Adrenal gland (tissue), 12 donors: ENCODE measurements around the gene ITIH5. TPM values are rescaled to one million over a fixed set of nuclear protein-coding genes. Genes with fewer than 3 reads are reported as not detected.

ENCODE experiments used
- DNase-seq, 7 donors: peaks; one replicate each; pipeline ENCODE4 v3.0.0-alpha.2; 2019 to 2020
- H3K27ac ChIP-seq, 5 donors: fragments of 200-600 bp; sonication (generic) in 4 of 5; 1 replicate in 3 of 5; 2 replicates in 2 of 5; pipeline versions ENCODE4 v1.5.1 to v1.8.0; 2016 to 2020; ENCODE audit warnings: mild to moderate bottlenecking in 1 of 5
- H3K27me3 ChIP-seq: fragments of 200-600 bp; 2 replicates; pipeline ENCODE4 v1.8.0; 2021
- H3K36me3 ChIP-seq, 2 donors: fragments of 200-600 bp; replicated peaks in 1 of 2; 1 replicate in 1 of 2; 2 replicates in 1 of 2; pipeline versions ENCODE4 v1.5.1 to v1.8.0; 2018 to 2022
- H3K4me1 ChIP-seq, 2 donors: fragments of 200-600 bp; replicated peaks in 1 of 2; 1 replicate in 1 of 2; 2 replicates in 1 of 2; pipeline versions ENCODE4 v1.5.1 to v1.8.0; 2018 to 2021
- H3K4me3 ChIP-seq, 4 donors: fragments of 200-600 bp; sonication (generic) in 3 of 4; one replicate each; pipeline ENCODE4 v1.5.1; 2016 to 2018
- H3K9me3 ChIP-seq, 3 donors: fragments of 200-600 bp; sonication (generic) in 1 of 3; replicated peaks in 1 of 3; 1 replicate in 2 of 3; 2 replicates in 1 of 3; pipeline versions ENCODE4 v1.5.1 to v1.8.0; 2016 to 2021
- CTCF ChIP-seq, 6 experiments: fragments of 450-650 bp in 4 of 6; fragments of 200-600 bp in 2 of 6; sonication (generic) in 1 of 6; IDR thresholded peaks; 1 replicate in 5 of 6; 2 replicates in 1 of 6; pipeline versions ENCODE4 v1.5.1 to v1.8.0; 2016 to 2021; ENCODE audit warnings: antibody characterized with exemption in 6 of 6, mild to moderate bottlenecking in 2 of 6, moderate library complexity in 1 of 6
- POLR2A ChIP-seq, 2 donors: fragments of 450-650 bp; IDR thresholded peaks; one replicate each; pipeline ENCODE4 v1.6.1; 2017; ENCODE audit warnings: antibody characterized with exemption in 2 of 2, mild to moderate bottlenecking in 2 of 2, moderate library complexity in 1 of 2
- WGBS, 4 donors: extraction: QIAGEN DNeasy Blood & Tissue Kit in 2 of 4; methylation state at CpG; one replicate each; pipeline versions ENCODE4 v1.1.5 to v1.1.7; 2013 to 2017; 5-methylcytosine and 5-hydroxymethylcytosine counted together
- intact Hi-C, 2 donors: fragments of 100-400 bp; cut with DNase I; formaldehyde crosslinking; loops; one replicate each; pipeline versions ENCODE4 v1.14.1 to v1.15.0; 2022 to 2023
- polyA plus RNA-seq, 3 donors: library from polyadenylated mRNA; stranded (reverse); fragments of 200-250 nt in 2 of 3; fragments of 350-450 nt in 1 of 3; fragmentation: Illumina TruSeq in 1 of 3; extraction: RNeasy Lipid Tissue Mini Kit (QIAGEN cat#74804) in 1 of 3; gene quantifications; one replicate each; pipeline ENCODE4 v1.2.3, GENCODE V29; 2013 to 2014
- total RNA-seq, 9 donors: library from RNA; depleted of rRNA in 4 of 9; stranded (reverse); fragments of >200 nt in 4 of 9; fragments of 120-200 nt in 1 of 9; fragmentation: NEBNext Ultra II Directional in 1 of 9; extraction: Animal tissue kit (Norgen Biotek cat#: 25700) in 1 of 9; gene quantifications; one replicate each; pipeline versions ENCODE4 v1.1.0 to v1.2.4, GENCODE V29; 2013 to 2023
- donor health status: healthy with polysubstance abuse.
- donor health status: Bipolar disorder and iron deficiency.
- donor health status: DM: yes; HTN: yes; CAD: no.
- donor health status: DM: no; HTN: no; CAD: no.
- donor health status: DM: no; HTN: no; CAD: no.
- donor health status: DM: yes; HTN: yes; CAD: no.

Gene ITIH5
- total and polyA plus RNA-seq, 12 donors: 0.66 to 6.2 (median 1.7) TPM

GRCh38 chr10:7647062-7647664 is 19.6 kb downstream of the ITIH5 start:
- 58 to 73% (median 67%) methylated on average over 4 of the region's 4 CpGs for WGBS, 4 donors
- intact Hi-C loops: no loop called here
- Histone ChIP-seq H3K4me3 (no peak overlapping the region), H3K4me1 (no peaks in the 10 kb centered on the region), H3K9me3 (no peaks in the 10 kb centered on the region), H3K27me3 (peaks cover 9% of the 10 kb centered on the region), H3K27ac (no peak overlapping the region), H3K36me3 (no peaks in the 10 kb centered on the region)
- no peak for TF ChIP-seq POLR2A (IDR thresholded peaks at IDR 0.05)
- TF ChIP-seq CTCF (IDR thresholded peaks at IDR 0.05): no peak
- no peak for DNase-seq

GRCh38 chr10:7642491-7643011 is 24.2 kb downstream of the ITIH5 start:
- no peak overlapping the region for H3K27ac ChIP-seq
- WGBS, 4 donors: 66 to 81% (median 73%) methylated on average over 5 of the region's 5 CpGs
- H3K9me3 ChIP-seq: no peaks in the 10 kb centered on the region
- no peaks in the 10 kb centered on the region for H3K27me3 ChIP-seq
- intact Hi-C loops: no loop called here
- no peaks in the 10 kb centered on the region for H3K4me1 ChIP-seq
- H3K36me3 ChIP-seq: no peaks in the 10 kb centered on the region
- H3K4me3 ChIP-seq: no peak overlapping the region
- TF ChIP-seq CTCF (IDR thresholded peaks at IDR 0.05) (no peak), POLR2A (IDR thresholded peaks at IDR 0.05) (no peak)
- DNase-seq: no peak

- no peaks in the 10 kb centered on the region for H3K9me3 ChIP-seq
- 82 to 91% (median 87%) methylated on average over 7 of the region's 7 CpGs for WGBS, 4 donors
These were observed 31.2 kb downstream of the ITIH5 start for GRCh38 chr10:7635408-7636125.

GRCh38 chr10:7634142-7634894 is 32.4 kb downstream of the ITIH5 start:
- Histone ChIP-seq H3K9me3 (no peaks in the 10 kb centered on the region), H3K36me3 (no peaks in the 10 kb centered on the region), H3K27ac (peak overlapping the region in 1 of 5 donors; percentile 54), H3K4me1 (no peaks in the 10 kb centered on the region), H3K4me3 (no peak overlapping the region), H3K27me3 (no peaks in the 10 kb centered on the region)
- no peak for TF ChIP-seq POLR2A (IDR thresholded peaks at IDR 0.05)
- TF ChIP-seq CTCF (IDR thresholded peaks at IDR 0.05): no peak
- no peak for DNase-seq
- 58 to 75% (median 68%) methylated on average over 10 of the region's 10 CpGs for WGBS, 4 donors
- intact Hi-C loops: no loop called here

More at GRCh38 chr10:7635408-7636125, 31.2 kb downstream of the ITIH5 start:
- Histone ChIP-seq H3K4me1 (no peaks in the 10 kb centered on the region), H3K27me3 (no peaks in the 10 kb centered on the region), H3K36me3 (no peaks in the 10 kb centered on the region), H3K4me3 (no peak overlapping the region), H3K27ac (no peak overlapping the region)
- no peak for DNase-seq
- intact Hi-C loops: no loop called here
- TF ChIP-seq POLR2A (IDR thresholded peaks at IDR 0.05): no peak
